ENCODE measurements around the gene ROR1. TPM values are rescaled to one million over a fixed set of nuclear protein-coding genes. Genes with fewer than 3 reads are reported as not detected.
A peak's percentile ranks its signal among the peaks of the same experiment; 100 is the strongest.

ROR1 gene
- polyA plus RNA-seq, 1 of the 3 experiments (the other 2 are of a cell fraction): 4.0 TPM

GRCh38 chr1:64111787-64112186, 338.0 kb downstream of the ROR1 start:
- peak overlapping the region; percentile 73 to 96 for H3K27ac ChIP-seq (ENCODE audit: low read depth in 2 of 2, low read length in 1 of 2)
- no peak overlapping the region for H3K9ac ChIP-seq
- H3K36me3 ChIP-seq (replicated peaks in 1 of 2; ENCODE audit: control insufficient read depth in 1 of 2, insufficient read depth in 2 of 2, low read length in 1 of 2): no peaks in the 10 kb centered on the region
- no peaks in the 10 kb centered on the region for H4K20me1 ChIP-seq (ENCODE audit: insufficient read depth)
- no peaks in the 10 kb centered on the region for H3K9me3 ChIP-seq
- TF ChIP-seq NRF1 (IDR thresholded peaks at IDR 0.05; ENCODE audit: low read depth, low read length) (no peak), SIN3A (IDR thresholded peaks at IDR 0.05; ENCODE audit: borderline replicate concordance, low read depth, low read length) (no peak), CHD2 (IDR thresholded peaks at IDR 0.05; ENCODE audit: low read length, partially characterized antibody) (no peak), RAD21 (IDR thresholded peaks at IDR 0.05; ENCODE audit: low read length) (no peak), POLR2AphosphoS5 (IDR thresholded peaks at IDR 0.05; ENCODE audit: low read depth, low read length) (no peak), TCF12 (IDR thresholded peaks at IDR 0.05) (0 out of 2 replicates have a peak, but pooled peaks have one; percentile 1), RFX5 (IDR thresholded peaks at IDR 0.05; ENCODE audit: low read length) (no peak), REST (IDR thresholded peaks at IDR 0.05; ENCODE audit: low read depth, low read length) (no peak), ELF1 (IDR thresholded peaks at IDR 0.05) (no peak), FOSL2 (IDR thresholded peaks at IDR 0.05; ENCODE audit: borderline replicate concordance, low read depth) (peak; percentile 31; the same call in 1 of the 2 replicates), JUND (IDR thresholded peaks at IDR 0.05) (no peak)
- TF ChIP-seq, protein P1, sequence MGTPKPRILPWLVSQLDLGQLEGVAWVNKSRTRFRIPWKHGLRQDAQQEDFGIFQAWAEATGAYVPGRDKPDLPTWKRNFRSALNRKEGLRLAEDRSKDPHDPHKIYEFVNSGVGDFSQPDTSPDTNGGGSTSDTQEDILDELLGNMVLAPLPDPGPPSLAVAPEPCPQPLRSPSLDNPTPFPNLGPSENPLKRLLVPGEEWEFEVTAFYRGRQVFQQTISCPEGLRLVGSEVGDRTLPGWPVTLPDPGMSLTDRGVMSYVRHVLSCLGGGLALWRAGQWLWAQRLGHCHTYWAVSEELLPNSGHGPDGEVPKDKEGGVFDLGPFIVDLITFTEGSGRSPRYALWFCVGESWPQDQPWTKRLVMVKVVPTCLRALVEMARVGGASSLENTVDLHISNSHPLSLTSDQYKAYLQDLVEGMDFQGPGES (IDR thresholded peaks at IDR 0.05; ENCODE audit: low read depth, low read length): no peak
- H3K79me2 ChIP-seq (ENCODE audit: insufficient read depth): no peaks in the 10 kb centered on the region
- H3K27me3 ChIP-seq (ENCODE audit: insufficient read depth): no peaks in the 10 kb centered on the region
- no peak for DNase-seq
- no peaks in the 10 kb centered on the region for H3K9me2 ChIP-seq
- CTCF ChIA-PET: interaction anchor here (0.6 to 3.4 kb wide), 9 partner anchors 24 to 436 kb away, joined by 3 to 14 read pairs (median 4); partner anchors contain the start of gene ROR1
- peaks cover 18% of the 10 kb centered on the region for H3F3A ChIP-seq (replicated peaks; ENCODE audit: insufficient read depth)
- peak overlapping the region; percentile 23; the same call in 1 of the 2 replicates for H3K4me2 ChIP-seq
- H2AFZ ChIP-seq (ENCODE audit: low read depth): no peak overlapping the region
- H3K4me3 ChIP-seq (ENCODE audit: low read depth in 2 of 2, low read length in 1 of 2): no peak overlapping the region
- peaks cover 25% of the 10 kb centered on the region in 2 experiments for H3K4me1 ChIP-seq (ENCODE audit: control insufficient read depth in 1 of 2, insufficient read depth in 2 of 2, low read depth in 1 of 2, low read length in 1 of 2)
- 77% methylated on average over 3 of the region's 3 CpGs for WGBS (ENCODE audit: low lambda C conversion rate)
- POLR2A ChIA-PET: no interaction called here

DNA sequence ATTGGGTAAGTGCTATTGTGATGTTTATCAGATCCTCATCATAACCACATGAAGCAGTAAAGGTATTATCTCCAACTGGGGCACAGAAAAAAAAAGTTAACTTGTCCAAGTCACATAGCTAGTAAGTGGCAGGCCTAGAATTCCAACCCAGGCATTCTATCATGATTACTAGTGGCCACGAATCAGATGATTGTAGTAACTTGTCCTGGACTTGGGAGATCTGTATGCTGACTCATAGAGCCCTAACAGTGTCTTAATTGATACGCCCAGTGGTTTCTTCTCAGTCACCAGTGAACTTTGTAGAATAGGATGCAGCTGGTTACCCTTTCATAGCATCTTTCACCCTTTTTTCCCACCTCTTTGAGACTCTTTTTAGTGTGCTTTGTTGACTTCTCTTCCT, 338.5 kb downstream of the ROR1 start:
- no peaks in the 10 kb centered on the region for H3K9me2 ChIP-seq
- POLR2A ChIA-PET: no interaction called here
- peaks cover 18% of the 10 kb centered on the region for H3F3A ChIP-seq (replicated peaks; ENCODE audit: insufficient read depth)
- H3K9me3 ChIP-seq: no peaks in the 10 kb centered on the region
- peaks cover 25% of the 10 kb centered on the region in 2 experiments for H3K4me1 ChIP-seq (ENCODE audit: control insufficient read depth in 1 of 2, insufficient read depth in 2 of 2, low read depth in 1 of 2, low read length in 1 of 2)
- CTCF ChIA-PET: interaction anchor here (1.1 to 3.4 kb wide), 4 partner anchors 25 to 420 kb away, joined by 4 to 14 read pairs (median 8); partner anchors contain the start of gene ROR1
- H3K27me3 ChIP-seq (ENCODE audit: insufficient read depth): no peaks in the 10 kb centered on the region
- no peak for DNase-seq
- 40% methylated on average over 2 of the region's 2 CpGs for WGBS (ENCODE audit: low lambda C conversion rate)
- TF ChIP-seq JUND (IDR thresholded peaks at IDR 0.05) (peak; percentile 19; the same call in 1 of the 2 replicates), ELF1 (IDR thresholded peaks at IDR 0.05) (no peak), TEAD4 (IDR thresholded peaks at IDR 0.05; ENCODE audit: borderline replicate concordance, insufficient read depth) (peak; percentile 15; the same call in 1 of the 2 replicates), NFIC (IDR thresholded peaks at IDR 0.05; ENCODE audit: borderline replicate concordance) (peak; percentile 4; the same call in 1 of the 2 replicates), FOSL2 (IDR thresholded peaks at IDR 0.05; ENCODE audit: borderline replicate concordance, low read depth) (peak; percentile 75; the same call in 1 of the 2 replicates)
- no peaks in the 10 kb centered on the region for H3K36me3 ChIP-seq (replicated peaks in 1 of 2; ENCODE audit: control insufficient read depth in 1 of 2, insufficient read depth in 2 of 2, low read length in 1 of 2)
- no peak overlapping the region for H3K9ac ChIP-seq
- no peaks in the 10 kb centered on the region for H3K79me2 ChIP-seq (ENCODE audit: insufficient read depth)
- no peak overlapping the region for H3K4me3 ChIP-seq (ENCODE audit: low read depth in 2 of 2, low read length in 1 of 2)
- no peaks in the 10 kb centered on the region for H4K20me1 ChIP-seq (ENCODE audit: insufficient read depth)
- no peak overlapping the region for H3K4me2 ChIP-seq
- H3K27ac ChIP-seq (ENCODE audit: low read depth in 2 of 2, low read length in 1 of 2): peak overlapping the region; percentile 73 to 96
- H2AFZ ChIP-seq (ENCODE audit: low read depth): no peak overlapping the region
